SKM-1 treated with dmso at 0.1 percent for 144 hours (cell line): Measurements from ENCODE around the gene DGLUCY.
"Not testable (repeated sequence)": the region's sequence is repeated elsewhere in the genome, so short reads cannot be mapped to it uniquely, and the experiment has no call there.

Experiments used
- DNase-seq: peaks from one replicate; lab custom pipeline; 2025; ENCODE audit not compliant: unreplicated experiment; lab: John Stamatoyannopoulos, UW

Gene DGLUCY

DNA sequence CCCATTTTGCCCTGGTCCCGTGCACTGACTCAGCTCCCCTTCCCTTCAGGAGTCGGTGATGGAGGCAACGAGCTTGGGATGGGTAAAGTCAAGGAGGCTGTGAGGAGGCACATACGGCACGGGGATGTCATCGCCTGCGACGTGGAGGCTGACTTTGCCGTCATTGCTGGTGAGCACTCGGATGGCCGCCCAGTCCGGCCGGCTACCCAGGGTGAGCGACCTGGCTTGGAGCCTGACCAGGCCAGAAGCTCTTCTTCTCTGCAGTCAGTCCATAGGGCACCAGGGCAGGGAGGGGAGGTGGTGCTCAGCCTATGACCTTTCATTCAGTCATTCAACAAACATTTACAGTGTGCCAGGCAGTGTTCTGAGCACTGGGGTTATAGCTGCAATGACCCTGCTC is 90.8 kb downstream of the DGLUCY start:
- no peak for DNase-seq

DNA sequence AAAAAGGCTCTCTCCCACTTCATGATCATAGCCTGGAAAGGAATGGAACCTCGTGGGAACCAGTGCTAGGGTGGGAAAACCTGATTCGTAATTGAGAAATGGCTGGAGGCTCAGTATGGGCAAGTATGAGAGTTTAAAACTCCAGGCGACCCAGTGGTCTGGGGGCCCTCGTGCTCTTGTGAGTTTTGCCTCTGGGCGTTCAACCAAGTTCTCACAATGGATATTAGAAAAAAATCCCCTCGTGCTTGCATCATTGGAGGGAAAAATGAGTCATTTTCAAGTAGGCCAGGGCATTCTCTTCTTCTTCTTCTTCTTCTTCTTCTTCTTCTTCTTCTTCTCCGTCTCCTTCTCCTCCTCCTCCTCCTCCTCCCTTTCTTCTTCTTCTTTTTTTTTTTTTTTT is 91.6 kb downstream of the DGLUCY start:
- DNase-seq = no peak

DNA sequence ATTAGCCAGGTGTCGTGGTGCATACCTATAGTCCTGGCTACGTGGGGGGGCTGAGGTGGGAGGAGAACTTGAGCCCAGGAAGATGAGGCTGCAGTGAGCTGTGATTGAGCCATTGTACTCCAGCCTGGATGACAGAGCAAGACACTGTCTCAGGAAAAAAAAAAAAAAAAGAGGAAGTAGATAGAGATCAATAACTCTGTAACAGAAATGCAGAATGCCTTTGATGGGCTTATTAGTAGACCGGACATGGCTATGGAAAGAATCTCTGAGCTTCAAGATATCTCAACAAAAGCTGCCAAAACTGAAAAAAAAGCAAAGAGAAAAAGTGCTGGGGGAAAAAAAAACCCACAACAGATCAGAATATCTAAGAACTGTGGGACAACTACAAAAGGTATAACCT is 93.1 kb downstream of the DGLUCY start:
- DNase-seq = no peak

DNA sequence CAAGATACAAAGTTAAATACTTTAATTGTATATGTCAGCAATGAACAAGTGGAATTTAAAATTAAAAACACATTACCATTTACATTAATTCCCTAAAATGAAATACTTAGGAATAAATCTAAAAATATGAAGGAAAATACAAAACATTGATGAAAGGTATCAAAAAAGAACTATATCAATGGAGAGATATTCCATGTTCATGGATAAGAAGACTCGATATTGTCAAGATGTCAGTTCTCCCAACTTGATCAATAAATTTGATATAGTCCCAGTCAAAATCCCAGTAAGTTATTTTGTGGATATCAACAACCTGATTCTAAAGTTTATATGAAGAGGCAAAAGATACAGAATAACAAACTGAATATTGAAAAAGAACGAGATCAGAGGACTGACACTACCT is 97.1 kb downstream of the DGLUCY start:
- no peak for DNase-seq

DNA sequence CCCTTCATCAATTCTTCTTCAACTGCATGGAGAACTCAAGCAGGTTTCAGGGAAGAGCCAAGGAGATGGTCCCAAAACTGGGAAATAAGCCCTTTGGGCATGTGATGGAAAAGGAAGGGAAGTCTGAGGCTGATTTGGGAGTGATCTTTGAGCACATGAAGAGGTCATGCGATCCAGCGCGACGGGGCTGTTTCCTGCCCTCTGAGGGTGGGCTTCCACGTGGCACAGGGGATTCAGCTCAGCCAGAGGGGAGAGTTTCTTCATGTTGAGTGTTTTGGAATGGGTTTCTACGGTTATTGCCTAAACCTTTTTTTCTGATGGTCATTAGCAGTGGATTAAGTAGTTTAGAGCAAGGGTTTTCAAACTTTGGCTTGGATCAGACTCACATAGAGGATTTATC is 100.4 kb downstream of the DGLUCY start:
- no peak for DNase-seq

DNA sequence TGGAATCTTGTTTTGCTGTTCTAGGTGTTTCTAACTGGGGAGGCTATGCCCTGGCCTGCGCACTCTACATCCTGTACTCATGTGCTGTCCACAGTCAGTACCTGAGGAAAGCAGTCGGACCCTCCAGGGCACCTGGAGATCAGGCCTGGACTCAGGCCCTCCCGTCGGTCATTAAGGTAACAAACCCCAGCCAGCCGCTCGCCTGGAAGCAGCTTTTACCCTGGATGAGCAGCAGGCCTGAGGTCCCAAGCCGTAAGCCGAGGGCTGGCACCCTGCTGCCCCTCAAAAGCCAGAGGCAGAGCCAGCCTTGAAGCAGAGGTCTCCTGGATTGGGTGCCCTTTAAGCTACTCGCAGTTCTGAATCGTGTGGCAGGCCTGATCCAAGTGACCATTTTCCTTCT is 101.5 kb downstream of the DGLUCY start:
- DNase-seq = no peak

DNA sequence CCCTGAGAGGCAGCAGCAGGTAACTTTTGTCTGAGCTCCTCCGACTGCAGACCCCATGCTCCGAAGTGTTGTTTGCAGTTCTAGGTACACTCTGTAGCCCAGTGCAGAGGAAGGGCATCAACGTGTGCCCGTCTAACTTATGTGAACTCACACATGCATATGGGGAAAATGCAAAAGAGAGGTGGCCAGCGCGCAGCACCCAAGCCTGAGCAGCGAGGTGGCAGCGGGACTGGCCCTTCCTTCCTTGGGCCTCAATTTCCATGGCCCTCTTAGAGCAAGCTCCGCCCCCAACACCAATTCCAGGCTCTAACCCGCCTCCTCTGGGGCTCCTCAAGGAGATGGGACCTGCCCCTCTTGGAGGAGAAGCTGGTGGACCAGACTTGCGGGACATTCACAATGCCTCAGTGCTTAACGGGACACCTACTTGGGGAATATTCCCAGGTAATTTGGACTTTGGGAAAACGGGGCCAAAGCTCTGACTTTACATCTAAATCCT is 102.9 kb downstream of the DGLUCY start:
- no peak for DNase-seq

DNA sequence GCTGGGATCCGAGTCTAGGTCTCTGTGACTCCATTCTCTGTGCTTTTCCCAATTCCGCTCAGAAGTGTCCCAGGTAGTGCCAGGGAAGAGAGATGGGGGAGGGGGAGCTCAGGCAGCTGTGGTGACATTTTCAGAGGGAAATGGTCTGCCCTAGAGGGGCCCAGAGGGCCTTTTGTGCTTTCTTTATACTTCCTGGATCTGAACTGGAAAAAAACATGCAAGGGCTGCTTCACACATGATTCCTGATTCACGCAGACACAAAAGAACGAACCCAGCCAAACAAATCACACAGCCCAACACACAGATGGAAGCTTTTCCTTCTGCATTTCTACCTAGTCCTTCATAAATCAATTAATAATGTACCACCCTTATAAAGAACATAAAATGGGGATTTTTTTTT is 104.1 kb downstream of the DGLUCY start:
- DNase-seq = no peak

DNA sequence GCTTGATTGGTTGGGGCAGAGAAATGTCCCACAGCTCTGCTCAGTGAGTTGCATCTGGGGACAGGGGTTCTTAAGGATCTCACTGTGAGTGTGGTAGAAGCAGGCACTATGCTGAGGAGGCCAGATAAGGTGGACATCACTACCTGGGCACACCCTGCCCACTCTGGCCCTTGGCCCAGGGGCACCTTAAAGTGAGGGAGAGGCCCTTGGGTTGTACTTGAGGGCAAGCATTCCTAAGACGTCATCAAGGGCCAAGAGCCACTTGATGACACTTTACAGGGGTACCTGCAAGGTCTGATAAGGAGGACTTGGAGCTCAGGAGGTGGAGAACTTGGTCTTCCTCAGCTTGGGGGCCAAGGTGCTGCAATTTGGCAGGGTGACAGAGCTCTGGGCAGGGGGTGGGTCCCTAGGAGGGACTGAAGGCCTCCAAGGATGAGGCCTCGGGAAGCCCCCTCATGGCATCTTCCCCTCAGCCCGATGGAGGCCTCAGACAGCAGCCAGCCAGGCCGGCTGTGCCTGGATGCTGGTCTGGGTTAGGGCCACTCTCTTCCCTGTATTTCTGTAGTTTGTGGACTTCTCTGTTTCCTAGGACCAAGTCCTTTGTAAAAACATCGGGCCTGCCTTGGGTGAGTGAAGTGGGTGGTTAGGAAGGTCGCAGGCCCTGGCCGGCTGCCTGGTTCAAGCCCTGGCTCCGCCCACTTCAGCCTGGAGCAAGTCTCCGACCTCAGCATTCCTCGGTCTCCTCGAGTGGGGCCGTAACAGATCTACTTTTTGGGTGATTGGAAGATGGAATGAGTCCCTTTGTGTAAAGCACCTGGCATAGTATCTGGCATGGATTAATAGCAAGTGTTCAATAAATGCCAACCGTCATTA is 105.9 kb downstream of the DGLUCY start:
- no peak for DNase-seq

DNA sequence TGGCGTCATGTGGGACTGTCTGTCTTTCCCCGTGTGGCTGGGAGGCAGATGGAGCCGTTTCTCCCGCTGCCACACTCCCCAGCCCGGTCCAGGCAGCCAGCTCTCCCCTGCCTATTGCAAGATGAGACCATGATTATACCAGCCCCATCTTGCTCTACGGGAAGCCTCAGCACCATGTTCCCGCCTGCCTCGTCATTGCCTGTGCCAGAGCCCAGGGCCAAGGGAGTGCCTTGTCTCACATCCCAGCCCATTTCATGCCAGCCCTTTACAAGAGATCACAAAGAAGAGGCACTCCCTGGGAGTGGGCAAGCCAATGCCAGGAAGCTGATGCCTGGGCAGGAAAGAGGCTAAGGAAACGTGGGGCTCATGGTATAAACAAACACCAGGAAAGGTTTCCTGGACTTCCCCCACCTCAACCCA is 106.7 kb downstream of the DGLUCY start:
- DNase-seq = no peak

DNA sequence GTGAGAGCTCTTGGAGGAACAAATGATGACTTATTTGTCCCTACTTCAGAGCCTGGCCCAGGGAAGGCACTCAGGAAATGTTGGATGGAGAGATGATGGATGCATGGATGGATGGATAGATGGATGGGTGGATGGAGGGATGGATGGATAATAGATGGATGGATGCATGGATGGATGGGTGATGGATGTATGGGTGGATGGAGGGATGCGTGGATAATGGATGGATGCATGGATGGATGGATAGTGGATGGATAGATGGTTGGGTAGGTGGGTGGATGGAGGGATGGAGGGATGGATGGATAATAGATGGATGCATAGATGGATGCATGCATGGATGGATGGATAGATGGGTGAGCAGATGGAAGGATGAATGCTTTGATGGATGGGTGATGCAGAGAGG is 107.4 kb downstream of the DGLUCY start:
- no peak for DNase-seq

DNA sequence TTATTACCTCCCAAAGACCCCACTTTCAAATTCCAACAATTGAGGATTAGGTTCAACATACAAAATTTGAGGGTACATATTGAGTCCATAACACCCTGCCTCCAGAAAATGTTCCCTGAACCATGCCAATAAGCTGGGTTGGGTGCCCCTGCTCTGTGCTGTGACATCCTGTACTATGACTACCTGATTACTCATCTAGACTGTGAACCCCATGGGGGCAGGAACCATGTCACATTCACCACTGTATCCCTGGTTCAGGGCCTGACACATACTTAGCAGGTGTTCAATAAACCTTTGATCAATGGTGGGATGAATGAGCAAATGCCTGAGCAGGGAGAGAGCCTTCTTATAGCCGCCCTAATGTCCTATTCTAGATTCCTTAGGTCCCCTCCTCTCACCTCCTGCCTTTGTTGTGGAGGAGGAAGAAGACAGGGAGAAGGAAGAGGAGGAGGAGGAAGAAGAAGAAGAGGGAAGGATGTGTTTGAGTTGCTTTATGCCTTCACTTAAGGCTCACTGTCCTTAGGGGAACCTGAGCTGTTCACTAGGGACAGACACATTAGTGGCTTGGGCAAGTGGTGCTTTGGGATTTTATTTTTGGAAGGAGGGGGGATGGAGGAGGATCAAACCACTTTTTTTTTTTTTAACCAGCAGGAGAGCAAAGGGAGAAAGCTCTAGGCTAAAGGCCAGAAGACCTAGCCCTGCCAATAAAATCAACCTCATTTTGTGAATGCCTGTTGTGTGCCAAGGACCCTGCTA is 109.3 kb downstream of the DGLUCY start:
- no peak for DNase-seq

DNA sequence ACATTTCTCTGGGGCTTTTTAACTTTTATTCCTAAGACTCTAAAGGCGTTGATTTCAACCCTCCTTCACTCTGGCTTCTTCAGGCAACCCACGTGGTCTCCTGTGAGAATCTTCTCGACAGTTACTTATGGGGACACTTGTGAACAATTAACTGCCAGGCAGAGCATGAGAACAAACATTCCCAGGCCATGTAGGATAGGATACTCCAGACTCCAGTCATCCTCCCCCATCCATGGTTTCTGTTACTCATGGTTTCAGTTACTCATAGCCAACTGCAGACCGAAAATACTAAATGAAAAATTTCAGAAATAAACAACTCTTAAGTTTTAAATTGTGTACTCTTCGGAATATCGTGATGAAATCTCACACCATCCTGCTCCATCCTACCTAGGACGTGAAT is 111.2 kb downstream of the DGLUCY start:
- DNase-seq = no peak

DNA sequence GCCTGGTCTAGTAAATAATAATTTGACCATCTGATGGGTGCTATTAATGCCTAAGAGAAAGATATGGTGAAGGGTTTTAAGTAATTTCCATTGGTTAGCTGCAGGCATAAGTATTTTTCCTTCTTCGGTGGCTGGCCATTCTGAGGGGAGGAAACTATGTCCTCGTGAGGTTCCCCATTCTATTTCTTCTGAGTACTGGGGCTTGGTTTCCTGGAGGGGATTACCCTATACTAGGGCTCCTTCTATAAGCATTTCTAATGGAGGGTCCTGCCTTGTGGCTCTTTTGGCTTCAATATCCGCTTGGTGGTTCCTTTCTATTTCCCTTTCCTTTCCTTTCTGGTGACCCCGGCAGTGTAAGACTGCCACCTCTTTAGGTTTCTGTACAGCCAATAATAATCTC is 112.5 kb downstream of the DGLUCY start:
- not testable (repeated sequence) for DNase-seq

DNA sequence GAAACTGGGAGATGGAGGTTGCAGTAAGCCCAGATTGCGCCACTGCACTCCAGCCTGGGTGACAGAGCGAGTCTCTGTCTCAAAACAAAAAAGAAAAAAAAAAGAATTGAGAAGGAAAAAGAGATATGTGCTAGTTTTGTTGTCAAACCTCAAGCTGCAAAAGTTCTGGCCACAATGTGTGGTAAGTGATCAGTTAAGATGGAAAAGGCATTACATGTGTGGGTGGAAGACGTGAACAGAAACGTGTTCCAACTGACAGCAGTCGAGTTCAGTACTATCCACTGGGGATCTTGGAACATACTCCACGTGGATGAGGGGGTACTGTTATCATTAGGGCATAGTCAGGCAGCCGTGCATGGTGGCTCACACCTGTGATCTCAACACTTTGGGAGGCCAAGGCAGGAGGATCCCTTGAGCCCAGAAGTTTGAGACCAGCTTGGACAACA is 113.3 kb downstream of the DGLUCY start:
- DNase-seq = no peak

DNA sequence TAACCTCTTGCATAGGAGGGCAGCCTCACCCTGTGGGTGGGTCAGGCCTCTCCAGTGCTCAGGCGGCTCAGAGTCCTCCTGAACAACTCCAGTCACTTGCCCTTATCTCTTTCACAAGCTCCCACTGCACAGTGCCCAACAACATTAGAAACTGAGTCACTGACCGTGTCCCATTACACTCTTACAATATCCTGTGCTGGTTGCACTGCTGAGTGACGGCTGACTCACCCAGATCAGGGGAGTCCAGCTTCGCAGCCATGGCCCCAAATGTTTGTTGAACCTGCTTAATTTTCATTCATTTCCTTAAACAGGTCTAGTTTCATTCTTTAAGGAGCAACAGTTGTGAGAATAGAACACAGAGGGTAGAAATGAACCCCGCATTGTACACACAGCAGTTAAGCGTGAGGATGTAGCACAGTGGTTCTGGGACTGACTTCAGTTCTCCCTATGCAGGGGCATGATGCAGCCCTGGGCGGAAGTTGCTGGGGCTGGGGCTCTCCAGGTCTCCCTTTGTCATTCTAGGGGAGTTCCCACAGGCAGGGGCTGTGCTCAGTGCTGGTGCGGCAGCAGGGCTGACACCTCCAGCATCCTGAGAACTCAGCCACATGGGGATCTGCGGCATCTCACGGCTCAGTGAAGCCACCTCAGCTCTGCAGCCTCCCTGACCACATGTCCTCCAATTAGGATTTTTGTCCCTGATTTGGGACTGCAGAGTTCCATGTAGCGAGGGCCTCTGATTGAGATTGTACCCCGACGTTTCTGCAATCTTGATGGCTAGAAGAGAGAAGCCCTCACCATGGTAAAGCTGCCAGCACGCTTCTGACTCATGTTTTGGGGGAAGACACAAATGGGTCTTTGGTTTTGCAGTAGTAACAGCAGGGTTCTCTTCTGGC is 114.5 kb downstream of the DGLUCY start:
- DNase-seq = no peak

DNA sequence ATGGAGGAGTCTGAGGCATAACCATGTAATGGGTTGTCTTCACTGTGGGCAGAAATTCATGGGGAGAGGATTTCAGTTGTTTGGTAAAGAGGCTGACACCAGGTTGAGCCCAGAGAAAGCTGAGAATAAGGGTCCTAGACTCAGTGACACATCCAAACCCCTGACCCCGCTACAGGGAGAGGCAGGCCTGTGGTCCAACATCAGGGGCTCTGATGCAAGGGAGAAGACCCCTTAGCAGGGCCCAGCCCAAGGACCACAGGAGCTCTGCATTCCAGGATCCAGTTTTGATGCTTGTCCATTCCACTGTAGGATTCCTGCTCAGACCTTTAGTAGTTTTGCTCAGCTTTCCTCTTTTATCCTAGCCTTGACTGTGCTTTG is 115.1 kb downstream of the DGLUCY start:
- DNase-seq = no peak

DNA sequence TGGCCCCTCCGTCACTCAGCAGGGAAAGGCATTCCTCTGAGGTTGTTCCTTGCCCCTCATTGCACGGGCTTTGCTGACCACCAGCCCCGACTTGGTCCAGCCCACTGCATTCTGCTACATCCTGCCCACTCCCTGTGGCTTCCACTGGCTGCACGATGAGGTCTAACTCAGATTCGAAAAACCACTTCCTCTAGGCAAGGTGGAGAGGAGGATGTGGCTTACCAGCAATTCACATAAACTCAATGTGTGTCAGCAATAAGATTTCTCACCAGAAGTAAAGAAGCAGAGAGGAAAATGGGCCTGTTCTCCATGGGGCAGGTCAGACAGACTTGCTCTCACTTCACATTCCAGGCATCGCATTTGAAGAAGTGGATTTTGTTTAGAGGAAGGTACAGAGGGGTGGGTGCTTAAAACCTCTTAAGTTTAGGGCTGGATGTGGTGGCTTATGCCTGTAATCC is 115.9 kb downstream of the DGLUCY start:
- peak; percentile 51 for DNase-seq

DNA sequence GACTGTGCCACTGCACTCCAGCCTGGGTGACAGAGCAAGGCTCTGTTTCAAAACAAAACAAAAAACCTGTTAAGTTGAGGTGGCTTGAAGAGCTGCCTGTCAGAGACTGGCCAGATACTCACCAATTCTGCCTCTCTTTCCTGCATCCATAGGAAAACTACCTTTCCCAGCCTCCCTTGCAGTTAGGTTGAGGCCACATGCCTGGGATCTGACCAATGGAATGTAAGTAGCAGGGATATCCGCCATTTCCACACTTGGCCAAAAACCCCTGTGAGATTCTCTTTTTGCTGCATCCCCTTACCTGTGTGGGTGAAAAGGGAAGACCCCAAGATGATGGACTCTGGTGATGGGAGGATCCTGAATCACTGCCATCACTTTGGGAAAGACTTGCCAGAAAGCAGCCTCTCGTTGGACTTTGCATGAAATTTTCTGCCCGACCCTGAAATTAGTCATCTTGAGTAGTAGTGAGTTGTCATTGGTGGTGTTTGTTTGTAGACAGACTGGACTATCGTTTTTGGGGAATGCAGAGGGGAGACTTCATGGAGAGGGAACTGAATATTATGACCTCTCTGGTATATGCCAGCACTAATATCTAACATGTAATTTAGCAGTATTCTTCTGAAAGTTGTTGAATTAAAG is 116.6 kb downstream of the DGLUCY start:
- DNase-seq = no peak

DNA sequence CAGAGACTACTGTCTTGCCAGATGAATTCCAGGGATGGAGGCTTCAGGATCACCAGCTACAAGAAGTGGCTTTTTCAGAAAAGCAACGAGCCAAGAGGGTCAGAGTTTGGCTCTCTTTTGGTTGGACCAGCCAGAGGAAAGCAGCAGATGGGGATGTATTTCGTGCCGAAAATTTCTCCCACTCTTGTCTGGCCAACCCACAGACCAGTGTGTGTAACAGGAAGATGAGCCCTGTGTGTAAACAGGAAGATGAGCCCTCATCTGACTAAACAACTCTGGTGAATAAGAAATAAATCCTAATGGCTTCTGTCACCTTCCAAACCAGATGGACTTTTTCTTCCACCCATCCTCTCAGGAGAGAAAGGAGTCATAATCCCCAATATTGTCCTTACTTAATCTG is 117.6 kb downstream of the DGLUCY start:
- DNase-seq = no peak

DNA sequence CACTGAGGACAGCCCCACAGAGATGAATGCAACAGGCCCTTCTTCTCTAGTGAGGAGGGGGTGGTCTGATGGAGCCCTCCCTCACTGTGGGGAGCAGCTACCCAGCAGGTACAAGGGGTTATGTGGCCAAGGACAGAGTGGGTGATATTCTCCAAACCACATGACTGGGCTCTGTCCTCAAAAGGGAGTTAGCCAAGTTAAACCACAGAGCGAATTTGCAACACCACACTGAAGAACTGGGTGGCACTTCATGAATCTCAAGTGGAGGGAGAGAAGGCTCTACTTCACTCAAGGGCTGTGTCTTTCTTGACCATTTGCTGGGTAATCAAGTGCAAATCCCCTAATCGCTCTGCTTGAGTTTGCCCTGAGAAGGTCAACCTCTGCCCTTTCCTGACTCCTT is 118.2 kb downstream of the DGLUCY start:
- DNase-seq = no peak
